ENCODE data around the gene SLFN14.
"Not testable (repeated sequence)": the region's sequence is repeated elsewhere in the genome, so short reads cannot be mapped to it uniquely, and the experiment has no call there.

Gene SLFN14

DNA sequence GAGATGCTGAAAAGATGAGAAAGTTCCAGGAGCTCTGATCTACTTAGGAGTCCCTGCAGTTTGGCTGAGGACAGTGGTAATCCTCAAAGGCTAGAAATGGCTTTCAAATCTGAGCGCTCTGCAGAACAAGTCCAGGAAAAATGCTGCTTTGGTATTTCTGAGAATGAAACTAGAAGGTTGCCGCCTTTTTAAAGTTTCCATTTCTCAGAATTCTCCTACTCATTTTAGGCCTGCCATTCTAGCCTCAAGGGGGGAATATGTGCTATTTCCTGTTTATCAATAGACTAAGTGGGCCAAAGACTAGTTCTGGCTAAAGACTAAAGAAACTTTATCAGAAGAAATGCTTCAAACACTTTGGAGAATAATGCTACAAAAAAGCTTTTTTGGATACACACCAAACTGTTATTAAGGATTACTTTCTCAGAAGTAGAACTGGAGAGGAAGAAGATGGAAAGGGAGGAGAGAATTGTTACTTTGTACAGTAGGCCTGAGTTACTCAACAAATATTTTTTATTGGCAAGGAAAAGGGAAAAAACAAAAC lies 22.9 kb downstream of the SLFN14 start, which contains the start of gene SLFN12L:
SLFN12L (minus strand) TSS at position 78 of the 541 bp plus-strand sequence. CDS start 15,314 bp downstream, outside the sequence.
- no peak within 1 kb of the TSS for H3K4me3 ChIP-seq (ENCODE audit: low read depth, low read length)
- no peak for TF ChIP-seq CTCF (IDR thresholded peaks at IDR 0.05; ENCODE audit: borderline replicate concordance, insufficient read depth, low read depth, low read length)

DNA sequence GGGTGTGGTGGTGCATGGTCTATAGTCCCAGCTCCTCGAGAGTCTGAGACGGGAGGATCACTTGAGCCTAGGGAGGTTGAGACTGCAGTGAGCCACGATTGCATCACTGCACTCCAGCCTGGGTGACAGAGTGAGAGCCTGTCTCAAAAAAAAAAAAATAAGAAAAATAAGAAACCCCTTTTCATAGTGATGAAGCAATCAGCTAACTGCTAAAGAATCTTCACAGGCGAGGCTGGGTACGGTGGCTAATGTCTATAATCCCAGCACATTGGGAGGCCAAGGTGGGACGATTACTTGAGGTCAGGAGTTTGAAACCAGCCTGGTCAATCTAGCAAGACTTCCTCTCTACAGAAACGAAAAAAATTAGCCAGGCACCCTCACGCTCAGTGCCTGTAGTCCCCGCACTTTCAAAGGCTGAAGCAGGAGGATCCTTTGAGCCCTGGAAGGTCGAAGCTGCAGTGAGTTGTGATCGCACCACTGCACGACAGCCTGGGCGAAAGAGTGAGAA lies 23.9 kb downstream of the SLFN14 start:
- no peak overlapping the region for H3K4me3 ChIP-seq (ENCODE audit: low read depth, low read length)
- no peak for TF ChIP-seq CTCF (IDR thresholded peaks at IDR 0.05; ENCODE audit: borderline replicate concordance, insufficient read depth, low read depth, low read length)

DNA sequence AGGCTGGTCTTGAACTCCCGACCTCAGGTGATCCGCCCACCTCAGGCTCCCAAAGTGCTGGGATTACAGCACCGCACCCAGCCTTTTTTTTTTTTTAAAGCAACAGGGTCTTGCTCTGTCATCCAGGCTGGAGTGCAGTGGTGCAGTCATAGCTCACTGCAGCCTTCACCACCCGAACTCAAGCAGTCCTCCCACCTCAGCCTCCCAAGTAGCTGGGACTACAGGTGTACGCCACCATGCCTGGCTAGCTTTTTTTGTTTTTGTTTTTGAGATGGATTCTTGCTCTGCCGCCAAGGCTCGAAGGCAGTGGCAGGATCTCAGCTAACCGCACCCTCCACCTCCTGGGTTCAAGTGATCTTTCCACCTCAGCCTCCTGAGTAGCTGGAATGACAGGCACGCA lies 25.2 kb downstream of the SLFN14 start:
- not testable (repeated sequence) for H3K4me3 ChIP-seq (ENCODE audit: low read depth, low read length)

- TF ChIP-seq CTCF (IDR thresholded peaks at IDR 0.05; ENCODE audit: borderline replicate concordance, insufficient read depth, low read depth, low read length), result no peak
- H3K4me3 ChIP-seq (ENCODE audit: low read depth, low read length), result no peak overlapping the region
Observed at GRCh38 chr17:35534576-35535093, 26.0 kb downstream of the SLFN14 start.

- no peak for TF ChIP-seq CTCF (IDR thresholded peaks at IDR 0.05; ENCODE audit: borderline replicate concordance, insufficient read depth, low read depth, low read length)
- H3K4me3 ChIP-seq (ENCODE audit: low read depth, low read length), result no peak overlapping the region
Observed at GRCh38 chr17:35531160-35531559, 29.5 kb downstream of the SLFN14 start.

GRCh38 chr17:35529866-35530265 lies 30.8 kb downstream of the SLFN14 start:
- TF ChIP-seq CTCF (IDR thresholded peaks at IDR 0.05; ENCODE audit: borderline replicate concordance, insufficient read depth, low read depth, low read length), result no peak

DNA sequence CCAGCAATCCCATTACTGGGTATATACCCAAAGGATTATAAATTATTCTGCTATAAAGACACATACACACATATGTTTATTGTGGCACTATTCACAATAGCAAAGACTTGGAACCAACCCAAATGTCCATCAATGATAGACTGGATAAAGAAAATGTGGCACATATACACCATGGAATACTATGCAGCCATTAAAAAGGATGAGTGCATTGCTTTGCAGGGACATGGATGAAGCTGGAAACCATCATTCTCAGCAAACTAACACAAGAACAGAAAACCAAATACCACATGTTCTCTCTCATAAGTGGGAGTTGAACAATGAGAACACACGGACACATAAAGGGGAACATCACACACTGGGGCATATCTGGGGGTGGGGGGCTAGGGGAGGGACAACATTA lies 31.3 kb downstream of the SLFN14 start:
- H3K4me3 ChIP-seq (ENCODE audit: low read depth, low read length), result not testable (repeated sequence)

More at GRCh38 chr17:35529866-35530265, 30.8 kb downstream of the SLFN14 start:
- H3K4me3 ChIP-seq (ENCODE audit: low read depth, low read length), result no peak overlapping the region

GRCh38 chr17:35523296-35523695 lies 37.3 kb downstream of the SLFN14 start:
- H3K4me3 ChIP-seq (ENCODE audit: low read depth, low read length), result no peak overlapping the region

GRCh38 chr17:35521654-35522256 lies 38.9 kb downstream of the SLFN14 start:
- not testable (repeated sequence) for H3K4me3 ChIP-seq (ENCODE audit: low read depth, low read length)

More at GRCh38 chr17:35523296-35523695, 37.3 kb downstream of the SLFN14 start:
- no peak for TF ChIP-seq CTCF (IDR thresholded peaks at IDR 0.05; ENCODE audit: borderline replicate concordance, insufficient read depth, low read depth, low read length)

Measured in GM12875 (cell line).